ENCODE measurements around the gene SRRT.

SRRT gene

GRCh38 chr7:100882785-100883526 lies 8.1 kb downstream of the SRRT start:
- DNase-seq: no peak

- no peak for DNase-seq
Observed at GRCh38 chr7:100884736-100885439, 10.0 kb downstream of the SRRT start.

- no peak for DNase-seq
Observed at GRCh38 chr7:100885440-100886141, 10.7 kb downstream of the SRRT start.

GRCh38 chr7:100886142-100886935 lies 11.4 kb downstream of the SRRT start:
- DNase-seq: no peak

- DNase-seq: no peak
Observed at GRCh38 chr7:100886936-100887515, 12.1 kb downstream of the SRRT start.

- DNase-seq: no peak
Observed at GRCh38 chr7:100887516-100888290, 12.8 kb downstream of the SRRT start.

- DNase-seq: no peak
Observed at GRCh38 chr7:100888291-100888987, 13.5 kb downstream of the SRRT start.

- peak; percentile 63 for DNase-seq
Observed at GRCh38 chr7:100888988-100889750, 14.3 kb downstream of the SRRT start, which contains the start of gene UFSP1. Gene UFSP1 (minus strand): TSS chr7:100889715. CDS start chr7:100889271, 444 bp downstream.

GRCh38 chr7:100890653-100891567 lies 16.0 kb downstream of the SRRT start:
- no peak for DNase-seq

GRCh38 chr7:100891568-100892247 lies 16.8 kb downstream of the SRRT start:
- no peak for DNase-seq

- no peak for DNase-seq
Observed at GRCh38 chr7:100892364-100893317, 17.7 kb downstream of the SRRT start.

GRCh38 chr7:100893318-100893895 lies 18.5 kb downstream of the SRRT start:
- no peak for DNase-seq

- DNase-seq: no peak
Observed at GRCh38 chr7:100893910-100894721, 19.2 kb downstream of the SRRT start.

GRCh38 chr7:100894860-100895700 lies 20.2 kb downstream of the SRRT start:
- no peak for DNase-seq

- no peak for DNase-seq
Observed at GRCh38 chr7:100895701-100895955, 20.7 kb downstream of the SRRT start, which contains the start of gene ACHE. Gene ACHE (minus strand): TSS chr7:100895888. CDS start chr7:100894232, 1,656 bp downstream.
